HT1080 (cell line): ENCODE measurements around the gene SCFD2. TPM values are rescaled to one million over a fixed set of nuclear protein-coding genes. Genes with fewer than 3 reads are reported as not detected.

Experiments used
- DNase-seq: peaks from one replicate; pipeline ENCODE4 v3.0.0-alpha.2; 2015; ENCODE audit warnings: low read depth
- total RNA-seq: library from RNA; depleted of rRNA; stranded (reverse); fragments of >200 nt; shearing (Covaris generic); gene quantifications from 2 replicates; pipeline ENCODE4 v1.2.3, GENCODE V29; 2014

The SCFD2 gene
- total RNA-seq, 1 experiment from 2014 or later = 28.0 TPM

GRCh38 chr4:52939739-52940138 lies 426.1 kb downstream of the SCFD2 start:
- no peak for DNase-seq

GRCh38 chr4:52939325-52939724 lies 426.5 kb downstream of the SCFD2 start:
- DNase-seq = no peak

- no peak for DNase-seq
Observed at GRCh38 chr4:52937829-52938228, 428.0 kb downstream of the SCFD2 start.

GRCh38 chr4:52936729-52937128 lies 429.1 kb downstream of the SCFD2 start:
- no peak for DNase-seq

GRCh38 chr4:52935317-52935716 lies 430.5 kb downstream of the SCFD2 start:
- DNase-seq = no peak

- no peak for DNase-seq
Observed at GRCh38 chr4:52933738-52934137, 432.1 kb downstream of the SCFD2 start.

- DNase-seq = peak; percentile 48
Observed at GRCh38 chr4:52932591-52933470, 433.0 kb downstream of the SCFD2 start.

GRCh38 chr4:52931243-52931642 lies 434.6 kb downstream of the SCFD2 start:
- no peak for DNase-seq

GRCh38 chr4:52926196-52926974 lies 439.5 kb downstream of the SCFD2 start:
- no peak for DNase-seq

- DNase-seq = peak; percentile 21
Observed at GRCh38 chr4:52925531-52925968, 440.3 kb downstream of the SCFD2 start.

GRCh38 chr4:52919461-52919860 lies 446.4 kb downstream of the SCFD2 start:
- no peak for DNase-seq

- no peak for DNase-seq
Observed at GRCh38 chr4:52917817-52918216, 448.0 kb downstream of the SCFD2 start.

- DNase-seq = no peak
Observed at GRCh38 chr4:52915730-52916300, 450.0 kb downstream of the SCFD2 start.

- DNase-seq = no peak
Observed at GRCh38 chr4:52915191-52915590, 450.7 kb downstream of the SCFD2 start.

GRCh38 chr4:52914051-52914605 lies 451.7 kb downstream of the SCFD2 start:
- DNase-seq = peak; percentile 38

GRCh38 chr4:52912608-52913007 lies 453.3 kb downstream of the SCFD2 start:
- peak; percentile 10 for DNase-seq

GRCh38 chr4:52911684-52912294 lies 454.1 kb downstream of the SCFD2 start:
- DNase-seq = peak; percentile 70

GRCh38 chr4:52910115-52910514 lies 455.7 kb downstream of the SCFD2 start:
- no peak for DNase-seq

GRCh38 chr4:52907510-52907909 lies 458.4 kb downstream of the SCFD2 start:
- no peak for DNase-seq

- no peak for DNase-seq
Observed at GRCh38 chr4:52904421-52904820, 461.4 kb downstream of the SCFD2 start.

- DNase-seq = no peak
Observed at GRCh38 chr4:52903273-52903672, 462.6 kb downstream of the SCFD2 start.
